GM21515 (cell line): ENCODE data around the gene SGMS1.
A peak's percentile ranks its signal among the peaks of the same experiment; 100 is the strongest.

Experiments used
- ATAC-seq: cut with Tn5 transposase; IDR thresholded peaks from one replicate; pipeline ENCODE4 v1.9.1; 2021; ENCODE audit not compliant: unreplicated experiment

SGMS1 gene

GRCh38 chr10:50324046-50324445 lies 299.7 kb downstream of the SGMS1 start:
- ATAC-seq, result no peak

GRCh38 chr10:50322077-50322476 lies 301.7 kb downstream of the SGMS1 start:
- no peak for ATAC-seq

GRCh38 chr10:50318129-50318528 lies 305.6 kb downstream of the SGMS1 start:
- no peak for ATAC-seq

GRCh38 chr10:50316695-50317648 lies 306.8 kb downstream of the SGMS1 start:
- no peak for ATAC-seq

- no peak for ATAC-seq
Measured at GRCh38 chr10:50316174-50316573, 307.6 kb downstream of the SGMS1 start.

GRCh38 chr10:50315424-50315823 lies 308.3 kb downstream of the SGMS1 start:
- no peak for ATAC-seq

GRCh38 chr10:50314169-50315071 lies 309.3 kb downstream of the SGMS1 start:
- ATAC-seq, result no peak

- no peak for ATAC-seq
Measured at GRCh38 chr10:50312464-50313437, 311.0 kb downstream of the SGMS1 start.

GRCh38 chr10:50310560-50311174 lies 313.1 kb downstream of the SGMS1 start:
- ATAC-seq, result peak; percentile 56

GRCh38 chr10:50309342-50309741 lies 314.4 kb downstream of the SGMS1 start:
- ATAC-seq, result no peak

GRCh38 chr10:50304660-50305059 lies 319.1 kb downstream of the SGMS1 start:
- no peak for ATAC-seq

GRCh38 chr10:50299948-50300669 lies 323.6 kb downstream of the SGMS1 start:
- no peak for ATAC-seq

GRCh38 chr10:50295367-50295766 lies 328.4 kb downstream of the SGMS1 start:
- ATAC-seq, result no peak

- ATAC-seq, result no peak
Measured at GRCh38 chr10:50294582-50294981, 329.2 kb downstream of the SGMS1 start.

GRCh38 chr10:50293513-50294313 lies 330.0 kb downstream of the SGMS1 start:
- no peak for ATAC-seq

- ATAC-seq, result no peak
Measured at GRCh38 chr10:50291261-50291850, 332.4 kb downstream of the SGMS1 start.

GRCh38 chr10:50289196-50289595 lies 334.6 kb downstream of the SGMS1 start:
- ATAC-seq, result no peak
